C4-2B (cell line): Measurements from ENCODE around the gene TSEN54.

Experiments used
- H3K27ac ChIP-seq: fragments of 450-650 bp; 2 replicates; pipeline ENCODE4 v1.5.1; 2017
- ZFX ChIP-seq: fragments of 450-650 bp; IDR thresholded peaks from 2 replicates; pipeline ENCODE4 v1.6.1; 2017
- TF ChIP-seq, protein P1 (sequence below): fragments of 450-650 bp; conservative IDR thresholded peaks from 2 replicates; pipeline ENCODE4 v1.5.1; 2017; ENCODE audit warnings: mild to moderate bottlenecking

The TSEN54 gene

DNA sequence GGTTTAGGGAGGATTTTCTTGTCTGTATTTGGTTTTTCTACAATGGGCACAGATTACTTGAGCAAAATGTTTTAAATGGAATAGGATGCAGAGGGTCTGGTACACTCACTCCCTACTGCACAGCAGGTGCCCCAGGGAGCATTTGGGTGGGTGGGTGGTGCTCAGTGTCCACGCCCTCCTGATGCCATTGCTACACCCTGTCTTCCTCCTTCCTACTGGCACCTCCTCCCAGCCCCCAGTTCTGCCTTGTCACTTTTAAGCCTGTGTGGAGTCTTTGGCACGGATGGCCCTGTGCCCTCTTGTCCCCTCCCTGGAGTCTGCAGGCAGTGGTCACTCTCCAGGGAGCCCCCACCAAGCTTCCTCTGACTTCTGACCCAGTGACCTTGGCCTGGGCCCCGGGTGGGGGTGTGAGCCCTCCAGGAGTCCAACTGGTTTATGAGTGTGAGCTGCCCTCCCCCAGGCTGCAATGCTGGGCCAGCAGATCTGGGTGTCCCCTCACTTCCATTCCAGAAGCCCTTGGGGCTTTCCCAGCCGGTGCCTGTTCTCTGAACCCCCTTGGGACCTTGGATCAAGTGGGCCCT, 24.7 kb downstream of the TSEN54 start:
- H3K27ac ChIP-seq = no peak overlapping the region

DNA sequence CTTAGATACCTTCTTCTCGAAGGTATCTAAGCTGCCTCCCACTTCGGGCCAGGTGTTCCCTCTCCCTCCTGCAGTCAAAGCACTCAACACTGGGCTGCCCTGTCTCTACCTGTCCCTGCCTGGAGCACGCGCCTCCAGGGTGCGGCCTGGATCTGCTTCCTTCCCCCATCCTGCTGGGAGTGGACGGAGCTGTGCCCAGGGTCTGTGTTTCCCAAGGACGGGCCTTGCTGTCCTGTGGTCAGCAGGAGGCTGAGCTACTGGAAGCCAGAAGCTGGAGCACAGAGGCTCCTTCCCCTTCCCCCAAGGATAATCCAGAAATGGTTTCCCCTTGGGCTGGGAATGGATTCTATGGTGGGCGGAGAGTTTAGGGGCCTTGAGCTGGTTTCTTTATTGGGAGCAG, 25.9 kb downstream of the TSEN54 start:
- no peak overlapping the region for H3K27ac ChIP-seq
- TF ChIP-seq, protein P1, sequence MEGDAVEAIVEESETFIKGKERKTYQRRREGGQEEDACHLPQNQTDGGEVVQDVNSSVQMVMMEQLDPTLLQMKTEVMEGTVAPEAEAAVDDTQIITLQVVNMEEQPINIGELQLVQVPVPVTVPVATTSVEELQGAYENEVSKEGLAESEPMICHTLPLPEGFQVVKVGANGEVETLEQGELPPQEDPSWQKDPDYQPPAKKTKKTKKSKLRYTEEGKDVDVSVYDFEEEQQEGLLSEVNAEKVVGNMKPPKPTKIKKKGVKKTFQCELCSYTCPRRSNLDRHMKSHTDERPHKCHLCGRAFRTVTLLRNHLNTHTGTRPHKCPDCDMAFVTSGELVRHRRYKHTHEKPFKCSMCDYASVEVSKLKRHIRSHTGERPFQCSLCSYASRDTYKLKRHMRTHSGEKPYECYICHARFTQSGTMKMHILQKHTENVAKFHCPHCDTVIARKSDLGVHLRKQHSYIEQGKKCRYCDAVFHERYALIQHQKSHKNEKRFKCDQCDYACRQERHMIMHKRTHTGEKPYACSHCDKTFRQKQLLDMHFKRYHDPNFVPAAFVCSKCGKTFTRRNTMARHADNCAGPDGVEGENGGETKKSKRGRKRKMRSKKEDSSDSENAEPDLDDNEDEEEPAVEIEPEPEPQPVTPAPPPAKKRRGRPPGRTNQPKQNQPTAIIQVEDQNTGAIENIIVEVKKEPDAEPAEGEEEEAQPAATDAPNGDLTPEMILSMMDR = no peak
- TF ChIP-seq ZFX = no peak

More for the DNA sequence above, 24.7 kb downstream of the TSEN54 start:
- TF ChIP-seq, protein P1 = no peak

DNA sequence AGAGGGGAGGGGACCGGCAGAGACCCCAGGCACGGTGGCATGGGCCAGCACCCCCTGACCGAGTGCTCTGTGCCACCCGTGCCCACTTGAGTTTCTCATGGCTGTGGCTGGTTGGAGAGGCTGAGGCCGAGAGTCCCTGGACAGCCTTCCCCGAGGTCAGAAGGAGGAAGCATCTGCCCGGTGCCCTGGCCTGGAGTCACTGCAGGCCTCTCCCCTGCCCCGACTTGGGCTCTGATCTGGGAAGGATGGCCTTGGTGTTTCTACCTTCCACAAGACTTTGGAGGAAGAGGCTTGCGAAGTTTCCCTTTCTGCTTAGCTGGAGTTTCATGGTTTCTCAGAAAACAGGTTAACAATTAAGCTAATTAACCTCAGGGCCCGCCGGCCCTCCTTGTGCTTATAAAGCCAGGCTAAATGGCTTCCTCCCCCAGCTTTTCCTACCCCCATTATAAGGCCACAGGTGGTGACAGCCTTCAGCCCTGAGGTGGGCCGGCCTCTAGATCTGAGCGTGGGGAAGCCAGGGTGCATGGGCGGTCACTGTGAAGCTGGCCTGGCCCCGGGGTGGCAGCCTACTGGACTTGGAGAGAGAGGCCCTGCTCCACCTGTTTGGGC, 26.5 kb downstream of the TSEN54 start:
- no peak overlapping the region for H3K27ac ChIP-seq
- TF ChIP-seq, protein P1 = no peak
- TF ChIP-seq ZFX = no peak

DNA sequence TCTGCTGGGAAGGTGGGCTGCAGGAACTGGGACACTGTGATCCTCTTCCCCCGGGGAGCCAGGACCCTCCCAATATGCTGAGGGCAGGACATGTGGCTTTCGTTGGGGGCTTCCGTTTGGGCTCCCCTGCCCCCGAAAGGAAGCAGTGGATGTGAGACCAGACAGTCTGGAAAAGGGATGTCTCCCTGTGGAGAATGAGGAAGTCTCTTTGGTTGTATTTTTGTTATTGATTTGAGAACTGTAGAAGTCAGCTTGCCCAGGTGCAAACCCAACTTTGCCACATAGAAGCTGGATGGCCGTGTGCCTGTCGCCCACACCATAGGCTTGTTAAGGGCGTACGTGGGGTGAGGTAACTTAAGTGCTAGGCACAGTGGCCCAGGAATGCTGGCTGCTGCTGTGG, 27.9 kb downstream of the TSEN54 start:
- H3K27ac ChIP-seq = no peak overlapping the region
- TF ChIP-seq ZFX = no peak
- TF ChIP-seq, protein P1 = no peak

DNA sequence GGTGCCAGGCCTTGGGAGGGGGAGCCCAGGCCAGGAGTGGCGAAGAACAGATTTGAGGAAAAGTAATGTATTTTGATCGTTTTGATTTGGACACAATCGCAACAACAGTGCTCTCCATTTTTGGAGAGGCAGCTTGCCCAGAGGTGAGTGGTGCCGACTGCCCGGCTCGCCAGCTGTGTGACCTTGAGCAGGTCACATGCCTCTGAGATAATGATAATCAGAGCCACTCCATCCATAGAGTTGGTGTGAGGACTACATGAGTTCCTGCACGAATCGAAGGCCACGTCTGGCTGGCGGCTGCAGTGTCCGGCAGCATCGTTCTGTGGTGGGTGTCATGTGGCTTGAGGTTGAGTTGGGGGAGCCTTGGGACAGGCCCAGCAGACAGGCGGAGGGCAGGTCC, 29.9 kb downstream of the TSEN54 start:
- TF ChIP-seq ZFX = no peak
- TF ChIP-seq, protein P1 = no peak
- peak overlapping the region; percentile 58; the same call in 1 of the 2 replicates for H3K27ac ChIP-seq

DNA sequence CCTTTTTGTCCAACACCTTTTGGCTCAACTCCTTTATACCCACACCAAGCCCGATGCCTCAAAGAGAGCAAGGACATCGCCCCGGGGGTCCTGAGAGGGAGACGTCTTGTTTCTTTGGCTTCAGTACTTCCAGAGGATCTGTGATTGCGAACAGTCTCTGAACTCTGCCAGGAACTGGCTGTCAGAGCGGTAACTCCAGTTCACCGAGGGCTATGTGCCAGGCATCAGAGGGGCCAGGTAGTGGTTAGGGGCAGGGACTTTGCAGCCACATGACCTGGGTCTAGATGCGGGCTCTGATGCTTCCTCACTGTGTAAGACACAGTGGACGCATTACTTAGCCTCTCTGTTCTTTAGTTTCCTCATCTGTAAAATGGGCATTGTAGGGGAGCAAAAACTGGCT, 30.8 kb downstream of the TSEN54 start:
- TF ChIP-seq ZFX = no peak
- TF ChIP-seq, protein P1 = no peak
- H3K27ac ChIP-seq = peak overlapping the region; percentile 58

DNA sequence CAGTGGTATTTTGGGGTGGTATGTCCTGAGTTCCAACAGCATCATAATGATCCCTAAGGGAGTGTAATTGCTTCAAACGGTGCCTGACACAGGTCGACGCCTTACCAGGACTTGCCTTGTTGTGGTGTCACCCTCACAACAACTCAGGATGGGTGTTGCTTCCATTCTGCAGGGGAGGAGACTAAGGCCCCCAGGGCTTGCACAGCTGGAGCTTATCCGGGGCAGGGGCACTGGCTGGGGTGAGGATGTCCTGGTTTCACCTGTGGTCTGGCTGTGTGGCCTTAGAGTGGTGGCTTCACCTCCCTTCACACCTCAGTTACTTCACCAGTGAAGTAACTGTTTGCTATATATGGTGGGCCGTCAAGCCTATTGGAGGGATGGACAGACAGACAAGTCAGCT, 32.5 kb downstream of the TSEN54 start:
- peak overlapping the region; percentile 96 for H3K27ac ChIP-seq
- TF ChIP-seq ZFX = no peak
- TF ChIP-seq, protein P1 = no peak
